Ishikawa (cell line): ENCODE data around the gene FABP3.

Source experiments
- CEBPB ChIP-seq: IDR thresholded peaks from 2 replicates; pipeline ENCODE4 v1.6.1; 2012
- CREB1 ChIP-seq: IDR thresholded peaks from 2 replicates; pipeline ENCODE4 v1.6.1; 2012; ENCODE audit warnings: low read depth
- EGR1 ChIP-seq: IDR thresholded peaks from 2 replicates; pipeline ENCODE4 v1.6.1; 2012
- EP300 ChIP-seq: IDR thresholded peaks from 2 replicates; pipeline ENCODE4 v1.6.1; 2012; ENCODE audit warnings: borderline replicate concordance
- FOXM1 ChIP-seq: IDR thresholded peaks from 2 replicates; pipeline ENCODE4 v1.6.1; 2012; ENCODE audit warnings: low read depth, borderline replicate concordance
- NFIC ChIP-seq: IDR thresholded peaks from 2 replicates; pipeline ENCODE4 v1.6.1; 2012
- RAD21 ChIP-seq: IDR thresholded peaks from 2 replicates; pipeline ENCODE4 v1.6.1; 2012; ENCODE audit warnings: low read depth
- TAF1 ChIP-seq: IDR thresholded peaks from 2 replicates; pipeline ENCODE4 v1.6.1; 2012; ENCODE audit warnings: low read depth, mild to moderate bottlenecking
- TCF12 ChIP-seq: IDR thresholded peaks from 2 replicates; pipeline ENCODE4 v1.6.1; 2012; ENCODE audit warnings: low read depth
- TEAD4 ChIP-seq: IDR thresholded peaks from 2 replicates; pipeline ENCODE4 v1.6.1; 2012
- YY1 ChIP-seq: IDR thresholded peaks from 2 replicates; pipeline ENCODE4 v1.6.1; 2012; ENCODE audit warnings: low read depth
- ZBTB7A ChIP-seq: IDR thresholded peaks from 2 replicates; pipeline ENCODE4 v1.6.1; 2012; ENCODE audit warnings: low read depth
- TF ChIP-seq, protein P1 (sequence below): IDR thresholded peaks from 2 replicates; pipeline ENCODE4 v1.6.1; 2012
- TF ChIP-seq, protein P2 (sequence below): IDR thresholded peaks from 2 replicates; pipeline ENCODE4 v1.6.1; 2012
- TF ChIP-seq, protein P3 (sequence below): IDR thresholded peaks from 2 replicates; pipeline ENCODE4 v1.6.1; 2012; ENCODE audit warnings: low read depth, mild to moderate bottlenecking

FABP3 gene

DNA sequence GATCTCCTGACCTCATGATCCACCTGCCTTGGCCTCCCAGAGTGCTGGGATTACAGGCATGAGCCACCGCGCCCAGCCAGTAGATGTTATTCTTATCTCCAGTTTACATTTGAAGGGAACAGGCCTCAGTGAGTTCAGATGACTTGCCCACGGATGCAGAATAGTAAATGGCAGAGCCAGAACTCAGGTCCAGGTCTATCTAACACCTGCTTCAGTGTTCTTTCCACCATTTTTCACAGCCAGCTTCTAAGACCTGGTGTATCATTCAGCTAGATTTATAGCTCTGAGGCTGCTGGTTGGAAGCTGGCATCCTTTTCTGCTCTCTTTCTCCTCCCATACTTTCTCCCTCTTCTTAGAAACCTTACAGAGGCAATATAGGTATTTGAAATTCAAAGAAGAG, 10.8 kb downstream of the FABP3 start:
- TF ChIP-seq, protein P1, sequence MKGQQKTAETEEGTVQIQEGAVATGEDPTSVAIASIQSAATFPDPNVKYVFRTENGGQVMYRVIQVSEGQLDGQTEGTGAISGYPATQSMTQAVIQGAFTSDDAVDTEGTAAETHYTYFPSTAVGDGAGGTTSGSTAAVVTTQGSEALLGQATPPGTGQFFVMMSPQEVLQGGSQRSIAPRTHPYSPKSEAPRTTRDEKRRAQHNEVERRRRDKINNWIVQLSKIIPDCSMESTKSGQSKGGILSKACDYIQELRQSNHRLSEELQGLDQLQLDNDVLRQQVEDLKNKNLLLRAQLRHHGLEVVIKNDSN, result no peak
- TF ChIP-seq, protein P2, sequence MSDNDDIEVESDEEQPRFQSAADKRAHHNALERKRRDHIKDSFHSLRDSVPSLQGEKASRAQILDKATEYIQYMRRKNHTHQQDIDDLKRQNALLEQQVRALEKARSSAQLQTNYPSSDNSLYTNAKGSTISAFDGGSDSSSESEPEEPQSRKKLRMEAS, result no peak
- TF ChIP-seq NFIC (no peak), TEAD4 (no peak), TCF12 (no peak), RAD21 (no peak), ZBTB7A (no peak), CEBPB (no peak), CREB1 (no peak), EGR1 (no peak), YY1 (no peak), EP300 (no peak)
- TF ChIP-seq, protein P3, sequence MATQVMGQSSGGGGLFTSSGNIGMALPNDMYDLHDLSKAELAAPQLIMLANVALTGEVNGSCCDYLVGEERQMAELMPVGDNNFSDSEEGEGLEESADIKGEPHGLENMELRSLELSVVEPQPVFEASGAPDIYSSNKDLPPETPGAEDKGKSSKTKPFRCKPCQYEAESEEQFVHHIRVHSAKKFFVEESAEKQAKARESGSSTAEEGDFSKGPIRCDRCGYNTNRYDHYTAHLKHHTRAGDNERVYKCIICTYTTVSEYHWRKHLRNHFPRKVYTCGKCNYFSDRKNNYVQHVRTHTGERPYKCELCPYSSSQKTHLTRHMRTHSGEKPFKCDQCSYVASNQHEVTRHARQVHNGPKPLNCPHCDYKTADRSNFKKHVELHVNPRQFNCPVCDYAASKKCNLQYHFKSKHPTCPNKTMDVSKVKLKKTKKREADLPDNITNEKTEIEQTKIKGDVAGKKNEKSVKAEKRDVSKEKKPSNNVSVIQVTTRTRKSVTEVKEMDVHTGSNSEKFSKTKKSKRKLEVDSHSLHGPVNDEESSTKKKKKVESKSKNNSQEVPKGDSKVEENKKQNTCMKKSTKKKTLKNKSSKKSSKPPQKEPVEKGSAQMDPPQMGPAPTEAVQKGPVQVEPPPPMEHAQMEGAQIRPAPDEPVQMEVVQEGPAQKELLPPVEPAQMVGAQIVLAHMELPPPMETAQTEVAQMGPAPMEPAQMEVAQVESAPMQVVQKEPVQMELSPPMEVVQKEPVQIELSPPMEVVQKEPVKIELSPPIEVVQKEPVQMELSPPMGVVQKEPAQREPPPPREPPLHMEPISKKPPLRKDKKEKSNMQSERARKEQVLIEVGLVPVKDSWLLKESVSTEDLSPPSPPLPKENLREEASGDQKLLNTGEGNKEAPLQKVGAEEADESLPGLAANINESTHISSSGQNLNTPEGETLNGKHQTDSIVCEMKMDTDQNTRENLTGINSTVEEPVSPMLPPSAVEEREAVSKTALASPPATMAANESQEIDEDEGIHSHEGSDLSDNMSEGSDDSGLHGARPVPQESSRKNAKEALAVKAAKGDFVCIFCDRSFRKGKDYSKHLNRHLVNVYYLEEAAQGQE, result no peak

DNA sequence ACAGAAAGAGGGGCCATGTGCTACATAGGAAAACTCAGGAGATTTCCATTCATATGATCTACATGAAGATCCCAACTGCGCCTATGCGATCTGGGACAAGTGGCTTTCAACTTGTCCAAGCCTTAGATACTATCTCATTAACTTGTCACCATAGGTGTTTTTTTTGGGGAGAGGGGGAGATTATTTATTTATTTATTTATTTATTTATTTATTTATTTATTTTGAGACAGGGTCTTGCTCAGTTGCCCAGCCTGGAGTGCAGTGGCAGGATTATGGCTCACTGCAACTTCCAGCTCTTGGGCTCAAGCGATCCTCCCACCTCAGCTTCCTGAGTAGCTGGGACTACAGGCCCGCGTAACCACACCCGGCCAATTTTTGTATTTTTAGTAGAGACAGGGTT, 11.3 kb downstream of the FABP3 start:
- TF ChIP-seq FOXM1 (no peak), TCF12 (no peak), CEBPB (no peak), TEAD4 (no peak), NFIC (no peak), RAD21 (no peak), TAF1 (no peak), EGR1 (no peak), ZBTB7A (no peak), YY1 (no peak), CREB1 (no peak), EP300 (no peak)
- TF ChIP-seq, protein P1, result no peak
- TF ChIP-seq, protein P2, result no peak
- TF ChIP-seq, protein P3, result no peak

DNA sequence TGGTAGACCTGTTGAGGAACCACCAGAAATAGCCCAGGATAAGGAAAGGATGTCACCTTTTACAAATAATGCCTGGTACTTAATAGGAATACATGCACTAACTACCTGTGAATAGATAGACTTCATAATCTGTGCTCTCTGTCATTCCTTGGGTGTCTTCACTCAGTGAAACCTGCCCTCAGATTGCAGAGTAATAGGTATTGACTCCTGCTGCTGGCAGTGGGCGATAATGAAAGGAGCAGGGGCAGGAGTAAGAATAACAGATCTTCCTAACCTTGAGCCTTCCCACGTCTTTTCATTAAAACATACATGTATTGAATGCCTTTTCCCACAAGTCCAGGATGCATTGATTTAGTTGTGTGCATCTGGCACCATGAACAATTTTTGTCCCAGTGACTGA, 16.4 kb downstream of the FABP3 start:
- TF ChIP-seq, protein P3, result no peak
- no peak for TF ChIP-seq YY1
- TF ChIP-seq EP300, result no peak
- TF ChIP-seq, protein P1, result no peak
- TF ChIP-seq TAF1, result no peak
- TF ChIP-seq FOXM1, result no peak
- TF ChIP-seq NFIC, result no peak
- no peak for TF ChIP-seq TEAD4
- no peak for TF ChIP-seq CEBPB
- TF ChIP-seq, protein P2, result no peak

DNA sequence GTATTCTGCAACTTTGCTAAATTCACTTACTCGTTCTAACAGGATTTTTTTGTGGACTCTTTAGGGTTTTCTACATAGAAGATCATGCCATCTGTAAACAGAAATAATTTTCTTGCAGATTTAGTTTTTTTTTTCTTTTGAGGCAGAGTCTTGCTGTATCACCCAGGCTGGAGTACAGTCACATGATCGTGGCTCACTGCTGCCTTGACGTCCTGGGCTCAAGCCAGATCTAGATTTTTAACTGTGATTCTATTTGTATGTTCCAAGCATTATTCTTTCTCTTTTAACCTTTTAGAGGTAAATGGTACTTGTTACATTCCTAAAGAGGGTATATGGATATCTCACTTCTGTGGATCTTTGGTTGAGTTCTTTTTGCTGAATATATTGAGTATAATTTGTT, 18.6 kb downstream of the FABP3 start:
- TF ChIP-seq RAD21 (no peak), EP300 (no peak), TCF12 (no peak), NFIC (no peak), CREB1 (no peak), EGR1 (no peak), TAF1 (no peak), YY1 (no peak), CEBPB (no peak)
- TF ChIP-seq, protein P1, result no peak
- TF ChIP-seq, protein P3, result no peak
